NCI-H1436 treated with DMSO at 0.1 percent for 48 hours (cell line): ENCODE data around the gene IL13.
"Not testable (repeated sequence)": the region's sequence is repeated elsewhere in the genome, so short reads cannot be mapped to it uniquely, and the experiment has no call there.

Experiments used
- DNase-seq: peaks from one replicate; lab custom pipeline; 2025; lab: John Stamatoyannopoulos, UW

IL13 gene

GRCh38 chr5:132688536-132689339, 30.8 kb downstream of the IL13 start:
- no peak for DNase-seq

GRCh38 chr5:132689513-132689912, 31.5 kb downstream of the IL13 start:
- DNase-seq: no peak

DNA sequence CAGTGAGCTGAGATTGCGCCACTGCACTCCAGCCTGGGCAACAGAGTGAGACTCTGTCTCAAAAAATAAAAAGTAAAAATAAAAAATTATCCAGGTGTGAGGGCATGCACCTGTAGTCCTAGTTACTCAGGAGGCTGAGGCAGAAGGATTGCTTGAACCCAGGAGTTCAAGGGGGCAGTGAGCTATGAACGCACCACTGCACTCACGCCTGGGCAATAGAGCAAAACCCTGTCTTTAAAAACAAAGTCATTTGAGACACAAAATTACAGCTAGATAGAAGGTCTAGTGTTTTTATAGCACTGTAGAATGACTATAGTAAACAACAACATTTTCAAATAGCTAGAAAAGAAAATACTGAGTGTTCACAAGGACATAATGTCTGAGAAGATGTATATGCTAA, 32.2 kb downstream of the IL13 start:
- no peak for DNase-seq

GRCh38 chr5:132691755-132692631, 34.0 kb downstream of the IL13 start:
- DNase-seq: not testable (repeated sequence)

DNA sequence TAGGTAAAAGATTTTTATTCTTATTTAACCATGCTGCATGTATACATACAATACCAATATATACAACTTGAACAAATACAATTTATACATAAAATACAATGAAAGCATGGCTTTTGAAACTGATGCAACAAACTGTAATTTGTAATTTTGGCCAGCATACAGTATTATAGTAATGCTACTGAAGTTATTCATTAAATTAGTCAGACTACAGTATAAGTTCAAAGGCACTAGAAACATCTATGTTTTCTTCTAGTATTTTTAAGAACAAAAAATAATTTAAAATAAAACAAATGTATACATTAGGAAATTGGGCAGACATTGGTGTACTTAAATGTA, 34.6 kb downstream of the IL13 start:
- no peak for DNase-seq

DNA sequence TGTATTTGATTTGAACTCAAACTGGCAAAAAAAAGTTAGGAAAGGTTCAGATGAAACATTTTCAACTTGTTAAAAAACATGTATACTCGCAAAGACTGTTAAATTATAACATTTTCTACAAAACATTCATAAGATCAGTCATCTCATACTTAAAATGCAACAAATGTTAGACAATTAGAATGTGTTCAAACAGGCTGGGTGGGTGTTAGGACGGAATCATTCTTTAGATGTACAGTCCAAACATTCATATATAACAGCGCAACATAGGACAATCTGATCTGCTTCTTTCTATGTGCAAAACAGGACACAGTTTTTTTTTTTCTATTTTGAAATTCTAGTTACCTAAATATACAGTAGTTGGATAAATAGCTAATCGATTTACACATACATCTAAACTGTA, 38.0 kb downstream of the IL13 start:
- no peak for DNase-seq

DNA sequence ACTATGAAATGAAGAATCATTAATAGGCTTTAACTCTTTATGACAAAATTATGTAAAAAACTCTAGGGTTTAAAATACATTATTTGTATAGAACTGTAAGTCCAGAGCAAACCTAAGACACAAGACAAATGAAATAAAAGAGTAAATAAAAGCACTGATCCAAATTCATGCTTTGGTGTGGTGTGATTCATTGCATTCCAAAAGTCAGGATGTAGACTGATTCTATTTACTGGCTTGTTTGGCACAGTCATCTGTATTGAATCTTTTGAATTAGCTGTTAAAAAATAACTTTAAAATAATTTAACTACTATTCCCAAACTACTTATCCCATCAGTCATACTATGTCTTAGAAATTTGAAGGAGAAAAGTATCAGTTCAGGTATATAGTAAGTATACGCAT, 46.9 kb downstream of the IL13 start:
- no peak for DNase-seq

GRCh38 chr5:132708645-132709044, 50.7 kb downstream of the IL13 start:
- no peak for DNase-seq
